Measurements from ENCODE around the gene LUZP2.

- TF ChIP-seq POLR2A (IDR thresholded peaks at IDR 0.05; ENCODE audit: control extremely low read depth in 1 of 2, low read depth in 2 of 2, low read length in 2 of 2): no peak
- TF ChIP-seq EGR1 (IDR thresholded peaks at IDR 0.05; ENCODE audit: borderline replicate concordance, low read depth, low read length): no peak
- no peak for TF ChIP-seq CREB1 (IDR thresholded peaks at IDR 0.05)
- no peak for TF ChIP-seq SIN3A (conservative IDR thresholded peaks at IDR 0.05 in 1 of 2, IDR thresholded peaks at IDR 0.05 in 1 of 2; ENCODE audit: low read depth in 1 of 2, low read length in 2 of 2)
- TF ChIP-seq CTCF (IDR thresholded peaks at IDR 0.05; ENCODE audit: control extremely low read depth in 1 of 3, insufficient read depth in 1 of 3, low read depth in 1 of 3, low read length in 3 of 3): no peak
- TF ChIP-seq POLR2AphosphoS5 (IDR thresholded peaks at IDR 0.05; ENCODE audit: low read depth, low read length): no peak
These were observed 170.6 kb downstream of the LUZP2 start for GRCh38 chr11:24667353-24667968.

Measured in H1 (cell line).